Gastrocnemius medialis (tissue), 4 donors: Measurements from ENCODE around the gene ABCC3. TPM values are rescaled to one million over a fixed set of nuclear protein-coding genes. Genes with fewer than 3 reads are reported as not detected.
A peak's percentile ranks its signal among the peaks of the same experiment; 100 is the strongest.

Experiments used
- ATAC-seq, 2 donors: fragments of 150-250 bp; one replicate each; pipeline ENCODE4 v1.9.1; 2016
- DNase-seq, 2 donors: peaks; one replicate each; pipeline ENCODE4 v3.0.0-alpha.2; 2019
- H3K27ac ChIP-seq, 4 donors: fragments of 200-600 bp; sonication (generic); 1 replicate in 1 of 4; 2 replicates in 3 of 4; pipeline ENCODE4 v1.5.1; 2016 to 2018; ENCODE audit warnings: mild to moderate bottlenecking in 2 of 4, moderate library complexity in 1 of 4
- H3K27me3 ChIP-seq, 3 donors: fragments of 200-600 bp; sonication (generic) in 2 of 3; 1 replicate in 1 of 3; 2 replicates in 2 of 3; pipeline versions ENCODE4 v1.5.1 to v1.6.0; 2016 to 2019; ENCODE audit warnings: mild to moderate bottlenecking in 1 of 3, moderate library complexity in 1 of 3
- H3K36me3 ChIP-seq, 2 donors: fragments of 200-600 bp; sonication (generic) in 1 of 2; one replicate each; pipeline ENCODE4 v1.5.1; 2017 to 2018
- H3K4me1 ChIP-seq, 2 donors: fragments of 200-600 bp; sonication (generic) in 1 of 2; one replicate each; pipeline ENCODE4 v1.5.1; 2016 to 2017; ENCODE audit warnings: mild to moderate bottlenecking in 2 of 2
- H3K4me3 ChIP-seq, 4 donors: fragments of 200-600 bp; sonication (generic) in 3 of 4; 1 replicate in 1 of 4; 2 replicates in 3 of 4; pipeline ENCODE4 v1.5.1; 2016 to 2019; ENCODE audit warnings: mild to moderate bottlenecking in 2 of 4
- H3K9me3 ChIP-seq, 3 donors: fragments of 200-600 bp; sonication (generic) in 2 of 3; 1 replicate in 1 of 3; 2 replicates in 2 of 3; pipeline ENCODE4 v1.5.1; 2016 to 2019
- CTCF ChIP-seq, 5 experiments: fragments of 450-650 bp in 3 of 5; fragments of 200-600 bp in 2 of 5; sonication (generic) in 2 of 5; IDR thresholded peaks in 4 of 5; conservative IDR thresholded peaks in 1 of 5; 1 replicate in 4 of 5; 2 replicates in 1 of 5; pipeline ENCODE4 v1.5.1; 2016 to 2019; ENCODE audit warnings: antibody characterized with exemption in 5 of 5, mild to moderate bottlenecking in 3 of 5, moderate library complexity in 3 of 5
- POLR2A ChIP-seq, 2 donors: fragments of 450-650 bp; IDR thresholded peaks; one replicate each; pipeline ENCODE4 v1.6.1; 2017; ENCODE audit warnings: antibody characterized with exemption in 2 of 2, mild to moderate bottlenecking in 2 of 2, moderate library complexity in 2 of 2
- in situ Hi-C, 4 donors: fragments of 200-750 bp; cut with MboI; loops; one replicate each; pipeline versions ENCODE4 v1.15.0 to v1.8.0; 2017; ENCODE audit warnings: low sequenced_read_pairs in 4 of 4
- intact Hi-C: fragments of 100-400 bp; cut with DNase I; formaldehyde crosslinking; loops from one replicate; pipeline ENCODE4 v1.15.1; 2023; ENCODE audit warnings: low total_unique reads
- total RNA-seq, 4 donors: library from RNA; depleted of rRNA; stranded (reverse); fragments of >200 nt; gene quantifications; one replicate each; pipeline versions ENCODE4 v1.1.0 to v1.2.3, GENCODE V29; 2016

Gene ABCC3
- total RNA-seq, 4 donors from 2014 or later = 0.51 to 1.3 (median 0.76) TPM

- Histone ChIP-seq H3K27ac (no peak overlapping the region), H3K36me3 (no peaks in the 10 kb centered on the region), H3K4me3 (no peak overlapping the region), H3K4me1 (peaks cover 5 to 16% of the 10 kb centered on the region in 2 donors), H3K9me3 (no peaks in the 10 kb centered on the region), H3K27me3 (peaks cover 24 to 34% (median 30%) of the 10 kb centered on the region in 3 donors)
- intact Hi-C loops (no loop called here), in situ Hi-C loops (loop anchor here in 2 of 4 donors (10.0 to 25.0 kb wide), 2 partner anchors 58 to 99 kb away; partner anchors contain the start of genes EPN3 (in 1 of the 2) and SPATA20 (in 1 of the 2))
- ATAC-seq (no peak), DNase-seq (no peak)
- TF ChIP-seq POLR2A (IDR thresholded peaks at IDR 0.05) = no peak
These were observed 2.1 kb downstream of the ABCC3 start for GRCh38 chr17:50636804-50637195.

- TF ChIP-seq POLR2A (IDR thresholded peaks at IDR 0.05) (no peak), CTCF (IDR thresholded peaks at IDR 0.05 in 4 of 5, conservative IDR thresholded peaks at IDR 0.05 in 1 of 5) (no peak)
- intact Hi-C loops (no loop called here), in situ Hi-C loops (loop anchor here in 2 of 4 donors (10.0 to 25.0 kb wide), 2 partner anchors 57 to 101 kb away; partner anchors contain the start of genes EPN3 (in 1 of the 2) and SPATA20 (in 1 of the 2))
- Histone ChIP-seq H3K27me3 (peaks cover 24 to 34% (median 30%) of the 10 kb centered on the region in 3 donors), H3K4me3 (no peak overlapping the region), H3K36me3 (no peaks in the 10 kb centered on the region), H3K9me3 (no peaks in the 10 kb centered on the region), H3K27ac (no peak overlapping the region), H3K4me1 (peaks cover 5 to 16% of the 10 kb centered on the region in 2 donors)
- no peak for DNase-seq
- ATAC-seq = no peak
These were observed 3.3 kb downstream of the ABCC3 start for GRCh38 chr17:50637829-50638605.

- Histone ChIP-seq H3K36me3 (no peaks in the 10 kb centered on the region), H3K27me3 (peaks cover 23 to 34% (median 30%) of the 10 kb centered on the region in 3 donors), H3K4me1 (peaks cover 5 to 16% of the 10 kb centered on the region in 2 donors), H3K4me3 (no peak overlapping the region), H3K9me3 (no peaks in the 10 kb centered on the region), H3K27ac (no peak overlapping the region)
- ATAC-seq = no peak
- in situ Hi-C loops = loop anchor here in 2 of 4 donors (10.0 to 25.0 kb wide), 2 partner anchors 56 to 101 kb away; partner anchors contain the start of genes EPN3 (in 1 of the 2) and SPATA20 (in 1 of the 2)
- DNase-seq = no peak
- TF ChIP-seq CTCF (IDR thresholded peaks at IDR 0.05 in 4 of 5, conservative IDR thresholded peaks at IDR 0.05 in 1 of 5) (no peak), POLR2A (IDR thresholded peaks at IDR 0.05) (no peak)
- intact Hi-C loops = no loop called here
These were observed 3.9 kb downstream of the ABCC3 start for GRCh38 chr17:50638606-50638965.

- DNase-seq (peak; percentile 60 to 72), ATAC-seq (peak in 1 of 2 donors; percentile 68)
- intact Hi-C loops (no loop called here), in situ Hi-C loops (loop anchor here in 2 of 4 donors (10.0 to 25.0 kb wide), 2 partner anchors 56 to 102 kb away; partner anchors contain the start of genes EPN3 (in 1 of the 2) and SPATA20 (in 1 of the 2))
- Histone ChIP-seq H3K27me3 (peaks cover 17 to 29% (median 27%) of the 10 kb centered on the region in 3 donors), H3K9me3 (no peaks in the 10 kb centered on the region), H3K36me3 (no peaks in the 10 kb centered on the region), H3K4me3 (no peak overlapping the region), H3K4me1 (peaks cover 5 to 16% of the 10 kb centered on the region in 2 donors), H3K27ac (no peak overlapping the region)
- no peak for TF ChIP-seq CTCF (IDR thresholded peaks at IDR 0.05 in 4 of 5, conservative IDR thresholded peaks at IDR 0.05 in 1 of 5)
These were observed 4.5 kb downstream of the ABCC3 start for GRCh38 chr17:50638966-50639713.
